Trophoblast cell (in vitro differentiated cells and primary cell): ENCODE data around the gene PCGF1.

Experiments
- DNase-seq, 2 donors: peaks; one replicate each; pipeline ENCODE4 v3.0.0-alpha.2; 2016
- H2AFZ ChIP-seq: 2 replicates; pipeline ENCODE4 v1.6.1; 2013; ENCODE audit warnings: low read length, moderate library complexity, mild to moderate bottlenecking; ENCODE audit not compliant: insufficient read depth, poor library complexity
- H2AK5ac ChIP-seq: 2 replicates; pipeline ENCODE4 v1.6.1; 2013; ENCODE audit warnings: mild to moderate bottlenecking, low read length
- H2BK120ac ChIP-seq: 2 replicates; pipeline ENCODE4 v1.6.1; 2013; ENCODE audit warnings: low read length, mild to moderate bottlenecking, moderate library complexity; ENCODE audit not compliant: insufficient read depth, poor library complexity
- H2BK12ac ChIP-seq: 2 replicates; pipeline ENCODE4 v1.6.1; 2013; ENCODE audit warnings: mild to moderate bottlenecking, low read length, moderate library complexity
- H2BK5ac ChIP-seq: 2 replicates; pipeline ENCODE4 v1.6.1; 2013; ENCODE audit warnings: low read length, low read depth, moderate library complexity, mild to moderate bottlenecking; ENCODE audit not compliant: poor library complexity
- H3K14ac ChIP-seq: 2 replicates; pipeline ENCODE4 v1.6.1; 2013; ENCODE audit warnings: mild to moderate bottlenecking, low read length
- H3K18ac ChIP-seq: 2 replicates; pipeline ENCODE4 v1.6.1; 2013; ENCODE audit warnings: mild to moderate bottlenecking, low read length
- H3K23ac ChIP-seq: 2 replicates; pipeline ENCODE4 v1.6.1; 2013; ENCODE audit warnings: low read length
- H3K27ac ChIP-seq: 2 replicates; pipeline ENCODE4 v1.5.1; 2013; ENCODE audit warnings: low read depth, mild to moderate bottlenecking, inconsistent platforms, low read length, moderate library complexity
- H3K27me3 ChIP-seq: 2 replicates; pipeline ENCODE4 v1.6.1; 2013; ENCODE audit warnings: inconsistent platforms, mild to moderate bottlenecking, low read length, moderate library complexity; ENCODE audit not compliant: insufficient read depth
- H3K36me3 ChIP-seq, 2 experiments: 1 replicate in 1 of 2; 2 replicates in 1 of 2; pipeline ENCODE4 v1.6.1; 2013; ENCODE audit warnings: low read length in 2 of 2, mild to moderate bottlenecking in 2 of 2, moderate library complexity in 1 of 2; ENCODE audit not compliant: insufficient read depth in 2 of 2, control insufficient read depth in 1 of 2
- H3K4ac ChIP-seq: 2 replicates; pipeline ENCODE4 v1.6.1; 2013; ENCODE audit warnings: low read depth, mild to moderate bottlenecking, low read length, moderate library complexity
- H3K4me1 ChIP-seq, 2 experiments: 1 replicate in 1 of 2; 2 replicates in 1 of 2; pipeline ENCODE4 v1.6.1; 2013; ENCODE audit warnings: low read length in 2 of 2, mild to moderate bottlenecking in 2 of 2, moderate library complexity in 1 of 2; ENCODE audit not compliant: insufficient read depth in 2 of 2, control insufficient read depth in 1 of 2
- H3K4me2 ChIP-seq: 2 replicates; pipeline ENCODE4 v1.6.1; 2013; ENCODE audit warnings: inconsistent platforms, mild to moderate bottlenecking, low read length, moderate library complexity
- H3K4me3 ChIP-seq: 2 replicates; pipeline ENCODE4 v1.5.1; 2013; ENCODE audit warnings: mild to moderate bottlenecking, low read depth, low read length, inconsistent platforms
- H3K79me1 ChIP-seq: one replicate; pipeline ENCODE4 v1.6.1; 2013; ENCODE audit warnings: low read length
- H3K79me2 ChIP-seq: 2 replicates; pipeline ENCODE4 v1.6.1; 2013; ENCODE audit warnings: low read length, mild to moderate bottlenecking; ENCODE audit not compliant: control insufficient read depth, insufficient read depth, poor library complexity
- H3K9ac ChIP-seq: 2 replicates; pipeline ENCODE4 v1.6.1; 2013; ENCODE audit warnings: mild to moderate bottlenecking, low read length
- H3K9me3 ChIP-seq: 2 replicates; pipeline ENCODE4 v1.6.1; 2013; ENCODE audit warnings: low read depth, mild to moderate bottlenecking, control low read depth, inconsistent platforms, low read length; ENCODE audit not compliant: insufficient read depth
- H4K12ac ChIP-seq: 2 replicates; pipeline ENCODE4 v1.6.1; 2013; ENCODE audit warnings: low read depth, mild to moderate bottlenecking, low read length, moderate library complexity
- H4K8ac ChIP-seq: 2 replicates; pipeline ENCODE4 v1.6.1; 2013; ENCODE audit warnings: low read depth, mild to moderate bottlenecking, low read length, moderate library complexity
- H4K91ac ChIP-seq: one replicate; pipeline ENCODE4 v1.6.1; 2013; ENCODE audit warnings: low read depth, mild to moderate bottlenecking, low read length, moderate library complexity
- WGBS: extraction: QIAGEN DNeasy Blood & Tissue Kit; methylation state at CpG from one replicate; pipeline ENCODE4 v1.1.7; 2013; ENCODE audit warnings: missing lambda C conversion rate; ENCODE audit not compliant: insufficient read length, insufficient coverage; ENCODE audit errors: extremely low coverage; 5-methylcytosine and 5-hydroxymethylcytosine counted together

Gene PCGF1

GRCh38 chr2:74457549-74458131 lies 49.9 kb downstream of the PCGF1 start:
- peak overlapping the region; percentile 62 for H2AFZ ChIP-seq
- peak overlapping the region; percentile 80 for H4K12ac ChIP-seq
- H3K9ac ChIP-seq: peak overlapping the region; percentile 87
- peak overlapping the region; percentile 84 for H2BK5ac ChIP-seq
- peak overlapping the region; percentile 87 for H3K14ac ChIP-seq
- peak overlapping the region; percentile 87 for H4K8ac ChIP-seq
- no CpG with 5 or more reads among the region's 46 CpGs for WGBS
- peak overlapping the region; percentile 86 for H3K4me2 ChIP-seq
- peak; percentile 67 to 73 for DNase-seq
- H3K27ac ChIP-seq: peak overlapping the region; percentile 98
- peaks cover 7 to 13% of the 10 kb centered on the region in 2 experiments for H3K4me1 ChIP-seq
- H3K36me3 ChIP-seq: peaks cover 26 to 29% of the 10 kb centered on the region in 2 experiments
- no peaks in the 10 kb centered on the region for H3K27me3 ChIP-seq
- H3K4ac ChIP-seq: peak overlapping the region; percentile 18
- peak overlapping the region; percentile 42 for H2AK5ac ChIP-seq
- peaks cover 13% of the 10 kb centered on the region for H3K79me1 ChIP-seq
- H2BK12ac ChIP-seq: peak overlapping the region; percentile 1
- peak overlapping the region; percentile 73 for H3K18ac ChIP-seq
- peak overlapping the region; percentile 83 for H4K91ac ChIP-seq
- peak overlapping the region; percentile 78 for H3K4me3 ChIP-seq
- H2BK120ac ChIP-seq: peak overlapping the region; percentile 67
- H3K23ac ChIP-seq: no peak overlapping the region
- peaks cover 10% of the 10 kb centered on the region for H3K79me2 ChIP-seq
- H3K9me3 ChIP-seq: peaks cover 3% of the 10 kb centered on the region

- Histone ChIP-seq H3K14ac (peak overlapping the region; percentile 76), H3K18ac (peak overlapping the region; percentile 36), H3K4ac (peak overlapping the region; percentile 72), H3K4me1 (peaks cover 7 to 13% of the 10 kb centered on the region in 2 experiments), H2AFZ (peak overlapping the region; percentile 28), H3K27ac (peak overlapping the region; percentile 98), H2AK5ac (no peak overlapping the region), H4K8ac (peak overlapping the region; percentile 83), H3K4me3 (peak overlapping the region; percentile 78), H3K4me2 (peak overlapping the region; percentile 86), H3K36me3 (peaks cover 21 to 24% of the 10 kb centered on the region in 2 experiments), H4K91ac (peak overlapping the region; percentile 87), H4K12ac (peak overlapping the region; percentile 22), H3K23ac (no peak overlapping the region), H3K9ac (peak overlapping the region; percentile 50), H3K27me3 (no peaks in the 10 kb centered on the region), H2BK5ac (peak overlapping the region; percentile 32), H2BK12ac (peak overlapping the region; percentile 3), H3K79me2 (peaks cover 10% of the 10 kb centered on the region), H3K79me1 (peaks cover 13% of the 10 kb centered on the region), H3K9me3 (peaks cover 3% of the 10 kb centered on the region), H2BK120ac (peak overlapping the region; percentile 67)
- no peak for DNase-seq
- WGBS: no CpG with 5 or more reads among the region's 27 CpGs
Observed at GRCh38 chr2:74457129-74457548, 50.4 kb downstream of the PCGF1 start.
